GM15510 (cell line): ENCODE data around the gene LCA5L.

ENCODE experiments used
- POLR2A ChIP-seq: IDR thresholded peaks from 3 replicates; pipeline ENCODE4 v1.6.1; 2011; ENCODE audit warnings: borderline replicate concordance; ENCODE audit not compliant: insufficient read length; ENCODE audit errors: extremely low read depth

LCA5L gene

GRCh38 chr21:39430457-39430856 lies 15.1 kb downstream of the LCA5L start:
- TF ChIP-seq POLR2A: no peak

- TF ChIP-seq POLR2A: no peak
These were observed 15.6 kb downstream of the LCA5L start for GRCh38 chr21:39430016-39430415.

- TF ChIP-seq POLR2A: no peak
These were observed 16.1 kb downstream of the LCA5L start for GRCh38 chr21:39429445-39429844.

- no peak for TF ChIP-seq POLR2A
These were observed 22.9 kb downstream of the LCA5L start for GRCh38 chr21:39422527-39423241.

- TF ChIP-seq POLR2A: no peak
These were observed 39.5 kb downstream of the LCA5L start for GRCh38 chr21:39406065-39406464.

- no peak for TF ChIP-seq POLR2A
These were observed 45.4 kb downstream of the LCA5L start for GRCh38 chr21:39400173-39400572.

- TF ChIP-seq POLR2A: no peak
These were observed 47.8 kb downstream of the LCA5L start for GRCh38 chr21:39397646-39398385.

- TF ChIP-seq POLR2A: no peak
These were observed 52.6 kb downstream of the LCA5L start for GRCh38 chr21:39392981-39393380.

GRCh38 chr21:39390212-39390765 lies 55.3 kb downstream of the LCA5L start:
- no peak for TF ChIP-seq POLR2A

GRCh38 chr21:39388811-39389155 lies 56.8 kb downstream of the LCA5L start:
- no peak for TF ChIP-seq POLR2A

- TF ChIP-seq POLR2A: no peak
These were observed 57.4 kb downstream of the LCA5L start for GRCh38 chr21:39388038-39388810.

GRCh38 chr21:39387461-39388037 lies 58.0 kb downstream of the LCA5L start:
- peak; percentile 47 for TF ChIP-seq POLR2A

- no peak for TF ChIP-seq POLR2A
These were observed 58.7 kb downstream of the LCA5L start for GRCh38 chr21:39386899-39387298.

- no peak for TF ChIP-seq POLR2A
These were observed 59.4 kb downstream of the LCA5L start for GRCh38 chr21:39386194-39386593.

- TF ChIP-seq POLR2A: no peak
These were observed 60.1 kb downstream of the LCA5L start for GRCh38 chr21:39385299-39386145.
